T-helper 9 cell (primary cell): ENCODE results near the gene GPR31.

ENCODE experiments used
- DNase-seq: peaks from one replicate; pipeline ENCODE4 v3.0.0-alpha.2; 2020

GPR31 gene

DNA sequence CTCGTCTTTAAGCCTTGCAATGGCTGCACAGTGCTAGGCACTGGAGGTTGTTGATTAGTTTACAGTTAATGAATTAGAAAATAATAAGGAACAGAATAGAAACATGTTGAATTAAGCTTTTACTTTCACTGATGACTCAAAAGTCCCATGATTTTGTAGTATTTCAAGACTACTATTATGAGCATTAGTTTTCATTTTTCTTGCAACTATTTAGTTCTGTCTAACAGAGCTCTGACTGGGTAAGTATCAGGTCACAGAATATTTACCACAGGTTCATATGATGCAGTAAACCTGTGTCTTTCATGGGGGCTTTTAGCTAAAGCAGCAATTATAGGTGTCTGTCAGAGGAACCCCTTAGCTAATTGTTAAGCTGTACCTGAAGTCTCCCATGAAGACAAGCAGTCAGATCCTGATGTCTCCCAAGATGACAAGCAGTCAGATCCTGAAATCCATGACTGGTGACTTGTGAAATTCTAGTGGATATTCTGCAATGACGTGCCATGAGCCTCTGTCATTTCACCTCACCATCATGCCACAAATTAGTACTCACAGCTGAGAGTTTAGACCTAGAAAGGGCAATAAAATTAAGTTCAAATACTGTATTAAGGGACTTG lies 8.2 kb upstream of the GPR31 start:
- DNase-seq, result no peak

DNA sequence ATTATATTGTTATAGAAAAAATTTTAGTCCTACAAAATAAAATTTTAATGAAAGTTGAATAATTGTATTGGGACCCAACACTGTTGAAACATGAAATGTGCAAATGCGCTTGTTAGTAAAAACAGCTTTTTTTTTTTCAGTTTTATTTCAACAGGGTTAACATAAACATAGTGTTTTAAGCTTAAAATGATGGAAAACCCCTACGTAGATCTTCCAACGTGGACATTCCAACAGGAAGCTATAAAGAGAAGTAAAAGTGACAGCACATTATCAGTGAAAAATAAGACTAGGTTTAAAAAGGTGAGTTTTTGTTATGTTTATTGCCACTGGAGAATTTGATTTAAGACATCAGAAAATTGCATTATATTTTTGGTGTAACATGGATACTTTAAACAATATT lies 6.5 kb upstream of the GPR31 start:
- DNase-seq, result no peak

DNA sequence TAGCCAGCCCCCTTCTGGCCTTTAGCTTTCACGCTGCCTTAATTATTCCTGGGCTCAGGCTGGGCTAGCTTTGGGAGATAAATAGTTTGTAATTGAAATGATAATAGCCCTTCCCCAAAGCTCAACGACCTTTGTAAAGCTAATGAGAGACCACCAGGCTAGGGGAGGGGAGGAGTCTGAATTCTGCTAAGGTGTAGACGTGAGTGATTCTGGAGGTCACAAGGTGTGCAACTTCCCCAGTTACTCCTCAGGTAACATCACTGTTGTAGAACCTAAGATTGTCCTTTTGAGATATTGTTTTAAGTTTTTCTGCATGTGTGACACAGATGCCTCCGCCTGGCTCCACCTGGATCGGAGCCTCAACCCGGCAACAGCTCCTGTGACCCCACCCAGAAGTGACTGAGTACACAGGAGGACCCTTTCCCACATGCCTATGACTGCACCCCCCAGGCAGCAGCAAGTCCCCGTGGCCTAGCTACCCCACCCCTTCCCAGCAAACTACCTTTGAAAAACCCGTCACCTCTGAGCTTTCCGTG lies 5.8 kb upstream of the GPR31 start:
- no peak for DNase-seq

DNA sequence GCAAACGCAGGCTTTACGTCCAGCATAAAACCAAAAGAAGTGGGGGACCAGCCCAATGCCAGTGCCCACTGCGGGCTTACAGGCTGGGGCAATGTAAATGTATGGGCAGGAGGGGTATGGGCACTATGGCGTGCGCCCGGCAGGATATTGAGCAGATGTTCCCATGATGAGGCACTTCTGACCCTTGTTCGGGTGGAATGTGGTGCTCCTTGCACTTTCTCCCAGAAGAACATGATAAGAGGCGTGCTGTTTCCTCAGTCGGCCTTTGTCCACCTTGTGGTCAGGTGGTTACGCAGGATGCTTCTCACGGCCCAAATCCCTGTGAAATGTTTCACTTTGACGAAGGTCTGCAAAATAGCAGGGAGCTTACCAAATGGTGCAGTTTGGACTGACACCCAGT lies 4.8 kb upstream of the GPR31 start:
- no peak for DNase-seq

DNA sequence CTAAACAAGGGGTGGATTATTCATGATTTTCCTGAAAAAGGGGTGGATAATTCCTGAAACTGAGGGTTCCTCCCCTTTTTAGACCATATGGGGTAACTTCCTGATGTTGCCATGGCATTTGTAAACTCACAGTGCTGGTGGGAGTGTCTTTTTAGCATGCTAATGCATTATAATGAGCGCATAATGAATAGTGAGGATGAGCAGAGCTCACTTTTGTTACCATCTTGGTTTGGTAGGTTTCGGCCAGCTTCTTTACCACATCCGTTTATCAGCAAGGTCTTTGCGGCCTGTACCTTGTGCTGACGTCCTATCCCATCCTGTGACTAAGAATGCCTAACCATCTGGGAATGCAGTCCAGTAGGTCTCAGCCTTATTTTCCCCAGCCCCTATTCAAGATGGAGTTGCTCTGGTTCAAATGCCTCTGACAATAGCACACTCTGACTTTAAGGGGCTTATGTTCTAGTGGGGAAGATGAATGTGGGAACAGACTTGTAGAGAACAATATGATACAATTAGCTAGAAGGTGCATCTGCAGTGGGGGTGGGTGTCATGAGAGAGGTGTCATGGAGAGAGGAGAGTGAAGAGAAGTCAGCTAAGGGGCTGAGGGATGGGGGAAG lies 4.2 kb upstream of the GPR31 start:
- DNase-seq, result no peak

DNA sequence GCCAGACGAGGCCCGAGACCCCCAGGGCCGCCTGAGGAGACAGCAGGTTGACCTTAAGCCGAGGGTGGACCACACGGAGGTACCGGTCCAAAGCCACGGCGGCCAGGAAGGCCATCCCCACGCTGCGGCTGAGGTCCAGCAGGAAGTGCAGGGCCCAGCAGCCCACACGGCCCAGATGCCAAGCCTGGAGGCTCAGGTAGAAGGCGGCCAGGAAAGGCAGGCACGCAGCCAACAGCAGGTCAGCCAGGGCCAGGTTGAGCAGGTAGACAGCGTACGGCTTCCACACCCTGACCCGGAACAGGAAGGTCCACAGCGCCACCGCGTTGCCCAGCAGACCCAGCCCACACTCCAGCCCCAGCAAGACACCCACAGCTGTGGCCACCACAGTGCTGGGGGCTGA lies 366 bp downstream of the GPR31 start:
- DNase-seq, result no peak

DNA sequence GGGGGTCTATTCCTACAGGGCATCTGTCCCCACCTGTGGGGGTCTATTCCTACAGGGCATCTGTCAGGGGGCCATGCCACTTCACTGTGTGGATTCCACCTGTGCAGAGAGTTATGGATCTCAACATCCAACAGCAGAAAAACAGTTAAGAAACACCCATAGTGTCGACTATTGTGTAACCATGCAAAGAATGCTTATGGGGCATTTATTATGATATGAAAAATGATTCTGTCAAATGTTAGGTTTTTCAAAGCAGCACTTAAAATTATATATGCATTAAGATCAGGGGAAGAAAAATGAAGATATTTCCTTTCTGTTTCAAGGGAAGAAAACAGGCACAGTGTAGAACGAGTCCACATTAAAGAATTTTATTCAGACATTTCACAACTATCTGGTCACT lies 2.9 kb downstream of the GPR31 start:
- no peak for DNase-seq

DNA sequence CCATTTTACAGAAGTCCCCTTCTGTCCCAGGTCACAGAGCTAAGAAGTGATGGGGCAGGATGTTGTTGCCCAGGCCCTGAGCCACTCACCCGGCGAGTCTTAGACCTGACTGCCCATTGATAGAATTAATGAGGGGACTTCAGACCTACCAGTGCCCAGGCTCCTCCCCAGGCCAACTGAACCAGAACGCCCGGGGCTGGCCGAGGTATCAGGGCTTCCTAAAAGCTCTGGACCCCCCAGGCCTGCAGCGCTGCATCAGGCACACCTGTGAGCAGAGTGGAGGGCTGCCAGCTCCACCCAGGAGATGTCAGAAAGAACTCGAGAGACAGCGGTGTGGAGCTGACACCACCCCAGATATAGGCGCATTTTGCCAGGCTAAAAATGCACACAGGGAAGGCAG lies 3.5 kb downstream of the GPR31 start:
- DNase-seq, result no peak

DNA sequence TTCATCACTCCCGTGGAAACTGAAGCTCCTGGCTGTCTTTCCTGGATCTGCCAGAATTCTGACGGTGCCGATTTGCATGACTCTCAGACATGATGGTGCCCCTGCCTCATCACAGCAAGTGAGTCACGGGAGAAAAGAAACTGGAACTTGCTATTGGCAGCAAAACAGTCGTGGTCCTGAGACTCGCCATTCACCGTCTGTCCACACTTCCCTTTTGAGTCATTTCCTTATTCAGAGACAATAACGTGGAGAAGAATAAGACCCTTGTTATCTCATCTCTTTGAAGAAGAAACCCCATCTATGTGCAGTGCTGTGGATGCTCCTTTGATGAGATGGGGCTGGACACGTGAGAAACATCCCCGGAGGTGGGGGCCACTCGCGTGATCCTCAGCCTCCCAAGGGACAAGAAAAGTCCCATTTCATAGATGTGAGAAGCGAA lies 4.2 kb downstream of the GPR31 start:
- no peak for DNase-seq

DNA sequence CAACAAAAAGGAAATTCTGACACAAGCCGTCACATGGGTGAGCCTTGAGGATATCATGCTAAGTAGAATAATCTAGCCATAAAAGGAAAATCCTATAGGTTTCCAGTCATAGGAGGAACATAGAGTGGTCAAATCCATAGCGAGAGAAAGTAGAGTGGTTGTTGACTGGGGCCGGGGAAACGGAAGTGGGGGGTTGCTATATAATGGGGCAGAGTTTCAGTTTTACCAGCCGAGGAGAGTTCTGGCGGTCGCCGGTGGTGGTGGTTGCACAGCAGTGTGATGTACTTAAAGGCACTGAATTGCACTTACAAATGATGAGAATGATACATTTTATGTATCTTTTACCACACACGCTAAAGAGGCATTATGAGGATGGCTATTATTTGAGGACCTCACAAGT lies 4.9 kb downstream of the GPR31 start:
- DNase-seq, result no peak

DNA sequence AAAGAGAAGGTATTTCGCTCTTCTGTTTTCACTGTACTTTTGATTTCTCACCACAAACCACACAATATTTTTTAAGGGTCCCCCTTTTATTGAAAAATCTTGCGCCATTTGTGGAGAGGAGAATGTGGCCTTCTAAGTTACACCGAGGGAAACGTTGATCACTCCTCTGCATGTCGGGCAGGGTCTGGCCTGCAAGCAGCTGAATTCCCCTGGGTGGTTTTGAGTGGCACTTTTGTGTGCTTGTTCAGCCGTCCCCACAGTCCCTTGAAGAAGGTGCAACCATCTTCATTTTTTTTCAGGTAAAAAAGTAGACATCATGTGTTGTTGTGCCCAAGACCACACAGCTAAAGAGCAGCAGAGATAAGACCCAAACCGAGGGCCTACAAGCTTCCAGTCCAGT lies 6.1 kb downstream of the GPR31 start:
- no peak for DNase-seq

DNA sequence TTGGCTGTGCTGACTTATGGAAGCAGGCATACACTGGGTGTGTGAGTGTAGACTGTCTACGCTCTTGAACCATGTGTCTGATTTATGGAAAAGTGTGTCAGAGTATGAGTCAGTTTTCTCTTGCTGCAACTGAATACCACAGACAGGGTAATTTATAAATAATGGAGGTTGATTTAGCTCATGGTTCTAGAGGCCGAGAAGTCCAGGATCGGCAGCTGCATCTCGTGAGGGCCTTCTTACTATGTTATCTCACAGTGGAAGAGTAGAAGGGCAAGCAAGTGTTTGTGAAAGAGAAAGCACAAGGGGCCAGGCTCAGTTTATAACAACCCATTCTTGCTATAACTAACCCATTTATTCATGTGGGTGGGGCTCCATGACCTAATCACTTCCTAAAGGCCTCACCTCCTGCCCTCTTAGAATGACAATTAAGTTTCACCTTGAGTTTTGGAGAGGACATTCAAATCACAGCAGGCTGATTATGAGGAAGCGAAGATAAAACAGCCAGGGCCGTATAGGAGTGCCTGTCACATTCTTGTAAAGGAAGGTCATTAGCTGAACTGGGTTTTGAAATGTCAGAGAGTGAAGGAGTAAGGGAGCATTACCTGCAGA lies 6.7 kb downstream of the GPR31 start:
- no peak for DNase-seq

DNA sequence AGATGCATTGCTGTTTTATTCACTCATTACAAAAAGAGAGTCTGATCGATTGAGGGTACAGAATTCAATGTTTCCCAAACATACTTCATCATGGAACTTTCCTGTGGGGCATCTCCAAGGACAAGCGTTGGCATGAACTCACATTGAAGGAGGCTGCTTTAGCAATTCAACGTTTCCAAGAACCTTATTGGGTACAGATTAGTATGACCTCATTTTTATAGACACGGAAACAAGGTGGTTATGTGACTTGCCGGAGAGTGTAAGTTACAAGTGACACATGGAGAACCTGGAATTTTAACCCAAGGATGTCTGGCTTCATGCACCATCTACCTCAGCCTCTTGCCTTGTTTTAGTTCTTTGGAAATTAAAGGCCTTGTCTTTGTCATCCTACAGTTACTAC lies 8.8 kb downstream of the GPR31 start:
- DNase-seq, result no peak

DNA sequence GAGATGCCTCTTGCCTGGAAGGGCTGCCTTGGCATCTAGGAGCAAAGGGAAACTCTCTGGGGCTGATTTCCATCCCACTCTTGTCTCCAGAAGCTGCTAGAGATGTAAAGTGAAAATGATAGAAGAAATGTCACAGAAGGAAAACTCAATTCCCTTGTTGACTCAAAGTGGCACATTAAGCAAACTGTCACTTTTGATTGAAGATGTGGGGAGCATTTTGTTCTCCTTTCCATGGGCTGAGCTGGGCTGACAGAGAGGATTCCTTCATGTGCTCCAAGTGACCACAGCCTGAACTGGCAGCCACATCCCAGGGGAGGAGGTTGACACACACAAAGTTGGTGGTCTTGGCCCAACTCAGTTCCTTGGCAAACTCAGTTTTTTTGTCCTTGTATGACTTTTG lies 9.8 kb downstream of the GPR31 start:
- DNase-seq, result no peak

DNA sequence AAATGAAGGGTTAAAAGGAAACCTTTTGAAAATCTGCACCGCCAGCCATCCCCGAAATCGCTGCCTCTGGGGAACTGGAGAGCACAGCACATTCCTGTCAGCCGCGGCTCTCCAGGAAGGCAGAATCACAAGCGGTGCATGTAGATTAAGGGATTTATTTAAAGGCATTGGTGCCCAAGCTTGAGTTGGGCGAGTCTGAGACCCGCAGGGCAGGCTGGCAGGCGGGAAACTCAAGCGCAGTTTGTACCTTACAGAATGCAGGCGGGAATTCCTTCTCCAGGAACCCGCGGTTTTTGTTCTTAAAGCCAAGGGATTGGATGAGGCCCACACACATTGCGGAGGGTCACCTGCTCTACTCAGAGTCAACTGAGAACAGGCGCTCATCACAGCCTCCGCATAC lies 10.8 kb downstream of the GPR31 start:
- DNase-seq, result no peak

DNA sequence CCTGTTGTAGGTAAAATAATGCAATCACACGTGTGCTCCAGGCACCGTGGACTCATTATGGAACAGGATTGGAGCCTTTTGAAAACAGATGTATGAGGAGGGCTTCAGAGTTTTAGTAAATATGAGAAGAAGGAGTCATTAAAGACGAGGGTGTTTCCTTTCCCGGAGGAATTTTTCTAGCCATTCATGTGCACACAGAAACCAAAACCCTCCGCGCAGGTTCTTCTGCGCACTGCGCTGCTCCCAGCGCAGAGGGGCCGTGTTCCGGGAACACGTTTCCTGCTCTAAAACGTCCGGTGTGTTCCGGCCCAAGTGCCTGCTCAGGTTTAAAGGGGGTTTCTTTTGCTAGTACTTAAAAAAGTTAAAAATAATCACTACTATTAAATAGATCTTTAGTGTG lies 11.6 kb downstream of the GPR31 start:
- no peak for DNase-seq

DNA sequence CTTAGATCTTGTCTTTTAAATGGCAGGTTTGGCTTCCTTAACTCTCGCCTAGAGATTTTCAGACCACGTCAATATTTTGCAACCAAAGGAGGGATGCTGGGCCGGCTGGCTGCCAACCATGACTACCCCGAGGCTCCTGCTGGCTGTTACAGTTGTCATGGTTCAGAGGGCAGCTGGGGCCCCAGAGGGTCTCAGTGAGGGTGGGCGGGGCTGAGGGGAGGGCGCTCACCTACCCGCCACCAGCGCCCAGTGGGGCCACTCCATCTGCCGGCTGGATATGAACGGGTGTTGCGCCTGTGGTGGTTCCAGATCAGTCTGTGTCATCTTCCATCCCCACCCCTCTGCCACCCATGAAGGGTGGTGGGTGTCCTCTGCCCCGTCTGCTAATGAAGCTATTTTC lies 12.3 kb downstream of the GPR31 start:
- no peak for DNase-seq

DNA sequence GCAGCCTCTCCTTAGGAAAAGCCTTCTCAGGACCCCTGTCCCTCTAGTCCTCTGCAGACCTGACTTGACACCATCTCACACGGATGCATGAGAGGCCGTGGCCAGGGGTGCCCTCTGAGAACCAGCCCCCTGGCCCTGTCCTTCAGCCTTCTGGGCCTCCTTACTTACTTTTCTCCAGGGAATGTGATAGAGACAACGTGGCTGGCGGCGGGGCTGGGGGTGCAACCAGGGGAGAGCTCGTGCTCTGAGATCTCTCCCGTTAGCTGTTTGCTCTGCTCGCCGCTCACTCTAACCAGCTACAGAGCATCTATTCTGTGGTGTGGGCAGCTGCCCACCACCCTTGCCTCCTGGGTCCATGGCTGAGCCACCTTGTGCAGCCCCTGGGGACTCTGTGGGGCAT lies 14.7 kb downstream of the GPR31 start:
- no peak for DNase-seq

DNA sequence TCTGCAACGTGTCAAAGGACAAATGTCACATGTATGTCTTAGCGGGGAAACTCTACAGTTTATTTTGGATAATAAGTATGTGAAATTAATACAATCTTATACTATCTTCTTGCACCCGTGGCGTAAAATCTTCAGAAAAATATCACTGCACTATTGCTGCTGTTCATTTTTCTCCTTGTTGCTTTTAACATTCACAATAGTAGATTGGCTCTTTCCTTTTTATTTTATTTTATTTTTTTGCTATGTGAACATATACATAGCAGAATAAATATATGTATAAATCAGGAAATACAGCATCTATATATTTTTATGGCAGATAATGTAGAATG lies 15.4 kb downstream of the GPR31 start:
- DNase-seq, result no peak

DNA sequence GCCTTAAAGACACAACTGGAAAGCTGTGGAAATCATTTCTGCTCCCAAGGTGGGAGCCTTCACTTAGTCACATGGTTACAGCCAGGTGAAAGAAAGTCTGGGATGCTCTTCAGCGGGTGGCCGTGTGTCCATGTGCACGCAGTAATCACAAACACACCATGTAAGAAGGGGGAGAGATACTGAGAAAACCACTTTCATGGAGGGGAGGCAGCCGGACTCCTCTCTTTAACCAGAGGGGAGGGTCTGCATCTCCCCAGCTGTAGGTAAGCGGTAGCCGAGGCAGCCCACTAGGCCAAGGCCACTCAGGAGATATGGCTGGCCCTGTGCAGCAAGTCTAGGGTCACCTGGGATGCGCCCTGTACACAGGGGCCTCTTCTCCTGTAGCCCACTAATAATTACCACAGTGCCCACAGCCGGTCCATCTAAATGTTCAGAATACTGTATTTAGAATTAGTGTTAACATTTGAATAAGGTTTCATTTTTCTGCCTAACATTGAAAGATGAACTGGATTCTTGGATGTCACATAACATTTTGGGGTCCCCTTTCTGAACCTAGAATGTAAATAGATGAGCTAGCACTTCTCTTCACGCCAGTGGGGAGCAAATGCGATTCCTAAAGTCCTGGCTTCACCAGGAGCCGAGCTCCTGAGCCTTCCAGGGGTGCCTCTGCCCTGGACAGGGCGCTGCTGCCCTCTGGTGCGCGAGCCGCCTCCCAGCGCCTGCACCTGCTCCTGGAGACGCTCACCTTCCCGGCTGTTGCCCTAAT lies 15.9 kb downstream of the GPR31 start:
- DNase-seq, result peak; percentile 55

DNA sequence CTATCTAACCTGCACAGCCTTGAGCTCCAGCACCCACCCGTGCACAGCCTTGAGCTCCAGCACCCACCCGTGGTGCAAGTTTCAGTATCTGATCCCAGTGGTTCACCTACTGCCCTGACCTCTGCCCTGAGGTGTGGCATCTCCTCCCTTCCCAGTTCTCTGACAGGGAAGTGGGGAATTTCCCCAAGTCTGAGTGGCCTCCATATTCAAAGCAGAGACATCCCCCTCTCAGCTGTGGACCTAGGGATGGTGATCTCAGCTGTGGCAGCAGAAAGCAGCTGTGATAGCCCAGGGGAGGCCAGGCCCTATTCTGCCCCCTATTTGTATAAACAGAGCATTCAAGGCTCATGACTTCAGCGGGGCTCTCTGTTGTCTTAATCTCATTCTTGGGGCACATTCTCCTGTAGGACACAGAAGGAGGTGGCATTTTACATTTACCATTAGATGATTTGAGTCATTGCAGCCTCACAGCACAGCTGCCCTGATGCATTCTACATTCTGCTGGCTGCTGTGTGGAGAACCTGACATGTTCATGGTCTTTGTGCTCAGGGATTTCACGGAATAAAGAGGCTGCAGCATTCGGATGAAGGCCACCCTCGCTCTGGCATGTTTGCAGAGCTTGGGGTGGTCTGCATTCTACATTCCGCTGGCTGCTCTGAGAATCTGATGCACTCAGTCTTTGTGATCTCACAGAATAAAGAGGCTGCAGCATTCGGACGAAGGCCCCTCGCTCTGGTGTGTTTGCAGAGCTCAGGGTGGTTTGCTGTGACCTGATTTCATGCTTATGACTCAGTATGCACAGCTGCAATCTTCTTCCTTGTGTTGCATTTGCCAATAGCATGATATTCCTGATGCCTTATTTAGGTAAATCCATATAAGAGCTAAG lies 16.9 kb downstream of the GPR31 start:
- no peak for DNase-seq

DNA sequence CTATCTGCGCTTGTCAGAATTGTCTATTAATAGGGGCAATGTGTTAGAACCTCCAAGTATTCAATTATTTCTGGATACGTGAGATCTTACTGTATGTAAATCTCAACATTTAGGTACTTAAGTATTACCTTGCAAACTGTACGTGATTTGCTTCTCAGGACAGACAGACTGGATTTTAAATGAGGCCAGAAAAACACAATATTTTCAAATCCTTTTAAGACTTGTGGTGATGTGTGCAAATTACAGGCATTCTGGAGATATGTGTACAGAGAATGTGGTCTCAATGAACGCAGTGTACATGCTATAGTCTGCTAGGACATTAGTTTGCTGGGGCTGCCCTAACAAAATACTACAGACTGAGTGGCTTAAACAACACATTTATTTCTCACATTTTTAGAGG lies 18.0 kb downstream of the GPR31 start:
- no peak for DNase-seq

DNA sequence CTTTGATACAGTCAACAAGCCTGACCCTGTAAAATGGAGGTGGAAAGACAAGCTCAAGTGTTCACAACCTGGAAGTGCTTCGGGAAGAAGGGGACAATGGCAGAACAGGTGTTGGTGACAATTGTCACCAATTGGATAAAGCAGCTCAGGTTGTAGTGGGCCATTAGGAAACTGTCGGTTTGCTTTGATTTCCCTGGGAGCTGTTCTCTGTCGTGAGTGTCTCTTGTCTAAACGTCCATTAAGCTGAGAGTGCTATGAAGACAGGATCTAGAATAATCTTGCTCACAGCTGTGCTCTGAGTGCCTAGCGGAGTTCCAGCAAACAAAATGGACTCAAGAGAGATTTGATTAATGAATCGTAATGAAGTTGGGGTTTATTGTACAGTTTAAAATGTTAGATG lies 19.9 kb downstream of the GPR31 start:
- DNase-seq, result no peak
